Activated naive CD8-positive, alpha-beta T cell treated with anti-CD3 and anti-CD28 coated beads for 36 hours (primary cell): ENCODE results near the gene OPHN1. TPM values are rescaled to one million over a fixed set of nuclear protein-coding genes. Genes with fewer than 3 reads are reported as not detected.

ENCODE experiments used
- DNase-seq: peaks from one replicate; pipeline ENCODE4 v3.0.0; 2021
- H3K27ac Mint-ChIP-seq: one replicate; pipeline ENCODE4 v1.8.0; 2022; ENCODE audit warnings: mild to moderate bottlenecking, moderate library complexity, mixed read lengths
- H3K27me3 Mint-ChIP-seq: one replicate; pipeline ENCODE4 v1.8.0; 2022; ENCODE audit warnings: mild to moderate bottlenecking, mixed read lengths
- H3K36me3 Mint-ChIP-seq: one replicate; pipeline ENCODE4 v1.8.0; 2021; ENCODE audit warnings: mild to moderate bottlenecking, mixed read lengths
- H3K4me1 Mint-ChIP-seq: one replicate; pipeline ENCODE4 v1.8.0; 2021; ENCODE audit warnings: mixed read lengths
- H3K4me3 Mint-ChIP-seq: one replicate; pipeline ENCODE4 v1.8.0; 2022; ENCODE audit warnings: mild to moderate bottlenecking, moderate library complexity, mixed read lengths
- H3K9me3 Mint-ChIP-seq: one replicate; pipeline ENCODE4 v1.8.0; 2022; ENCODE audit warnings: mixed read lengths
- total RNA-seq, 2 experiments: library from RNA; stranded (reverse); gene quantifications; one replicate each; pipeline ENCODE4 v1.2.3, GENCODE V29; 2021

The OPHN1 gene
- total RNA-seq, 2 experiments from 2014 or later = not detected

GRCh38 chrX:68261060-68261672 lies 172.1 kb downstream of the OPHN1 start:
- Mint-ChIP-seq H3K36me3 (no peaks in the 10 kb centered on the region), H3K4me1 (no peaks in the 10 kb centered on the region), H3K9me3 (no peaks in the 10 kb centered on the region), H3K27ac (no peak overlapping the region), H3K27me3 (peaks cover 4% of the 10 kb centered on the region), H3K4me3 (no peak overlapping the region)
- no peak for DNase-seq

GRCh38 chrX:68256990-68257389 lies 176.3 kb downstream of the OPHN1 start:
- Mint-ChIP-seq H3K36me3 (no peaks in the 10 kb centered on the region), H3K9me3 (no peaks in the 10 kb centered on the region), H3K4me1 (no peaks in the 10 kb centered on the region), H3K27ac (no peak overlapping the region), H3K27me3 (peaks cover 4% of the 10 kb centered on the region), H3K4me3 (no peak overlapping the region)
- no peak for DNase-seq

- Mint-ChIP-seq H3K36me3 (no peaks in the 10 kb centered on the region), H3K27me3 (no peaks in the 10 kb centered on the region), H3K4me1 (no peaks in the 10 kb centered on the region), H3K9me3 (no peaks in the 10 kb centered on the region), H3K27ac (no peak overlapping the region), H3K4me3 (no peak overlapping the region)
- no peak for DNase-seq
Observed at GRCh38 chrX:68254738-68255645, 178.3 kb downstream of the OPHN1 start.

GRCh38 chrX:68252664-68253063 lies 180.6 kb downstream of the OPHN1 start:
- Mint-ChIP-seq H3K4me3 (no peak overlapping the region), H3K27ac (no peak overlapping the region), H3K9me3 (no peaks in the 10 kb centered on the region), H3K27me3 (no peaks in the 10 kb centered on the region), H3K36me3 (no peaks in the 10 kb centered on the region), H3K4me1 (no peaks in the 10 kb centered on the region)
- no peak for DNase-seq

GRCh38 chrX:68249903-68250302 lies 183.4 kb downstream of the OPHN1 start:
- DNase-seq = no peak
- Mint-ChIP-seq H3K9me3 (no peaks in the 10 kb centered on the region), H3K27me3 (no peaks in the 10 kb centered on the region), H3K27ac (no peak overlapping the region), H3K4me1 (no peaks in the 10 kb centered on the region), H3K36me3 (no peaks in the 10 kb centered on the region), H3K4me3 (no peak overlapping the region)

GRCh38 chrX:68249401-68249831 lies 183.9 kb downstream of the OPHN1 start:
- Mint-ChIP-seq H3K27ac (no peak overlapping the region), H3K4me3 (no peak overlapping the region), H3K4me1 (no peaks in the 10 kb centered on the region), H3K9me3 (no peaks in the 10 kb centered on the region), H3K36me3 (no peaks in the 10 kb centered on the region), H3K27me3 (no peaks in the 10 kb centered on the region)
- DNase-seq = no peak

- Mint-ChIP-seq H3K27me3 (no peaks in the 10 kb centered on the region), H3K4me1 (no peaks in the 10 kb centered on the region), H3K4me3 (no peak overlapping the region), H3K27ac (no peak overlapping the region), H3K9me3 (no peaks in the 10 kb centered on the region), H3K36me3 (no peaks in the 10 kb centered on the region)
- no peak for DNase-seq
Observed at GRCh38 chrX:68238568-68238967, 194.7 kb downstream of the OPHN1 start.

GRCh38 chrX:68234171-68234910 lies 199.0 kb downstream of the OPHN1 start:
- Mint-ChIP-seq H3K27ac (no peak overlapping the region), H3K27me3 (no peaks in the 10 kb centered on the region), H3K36me3 (no peaks in the 10 kb centered on the region), H3K4me3 (no peak overlapping the region), H3K4me1 (no peaks in the 10 kb centered on the region), H3K9me3 (no peaks in the 10 kb centered on the region)
- no peak for DNase-seq

- H3K27ac Mint-ChIP-seq = no peak overlapping the region
- no peak for DNase-seq
- H3K27me3 Mint-ChIP-seq = no peaks in the 10 kb centered on the region
- no peak overlapping the region for H3K4me3 Mint-ChIP-seq
- H3K9me3 Mint-ChIP-seq = peaks cover 3% of the 10 kb centered on the region
- H3K36me3 Mint-ChIP-seq = no peaks in the 10 kb centered on the region
- H3K4me1 Mint-ChIP-seq = no peaks in the 10 kb centered on the region
Observed at GRCh38 chrX:68232206-68232605, 201.1 kb downstream of the OPHN1 start.

- H3K36me3 Mint-ChIP-seq = no peaks in the 10 kb centered on the region
- H3K4me1 Mint-ChIP-seq = no peaks in the 10 kb centered on the region
- H3K9me3 Mint-ChIP-seq = no peaks in the 10 kb centered on the region
- no peak for DNase-seq
- H3K27me3 Mint-ChIP-seq = peaks cover 18% of the 10 kb centered on the region
- H3K4me3 Mint-ChIP-seq = no peak overlapping the region
- H3K27ac Mint-ChIP-seq = no peak overlapping the region
Observed at GRCh38 chrX:68209008-68209407, 224.3 kb downstream of the OPHN1 start.

- DNase-seq = no peak
- no peak overlapping the region for H3K27ac Mint-ChIP-seq
- no peak overlapping the region for H3K4me3 Mint-ChIP-seq
- H3K36me3 Mint-ChIP-seq = no peaks in the 10 kb centered on the region
- H3K9me3 Mint-ChIP-seq = no peaks in the 10 kb centered on the region
- peaks cover 12% of the 10 kb centered on the region for H3K27me3 Mint-ChIP-seq
- no peaks in the 10 kb centered on the region for H3K4me1 Mint-ChIP-seq
Observed at GRCh38 chrX:68204521-68205038, 228.7 kb downstream of the OPHN1 start.

- H3K36me3 Mint-ChIP-seq = no peaks in the 10 kb centered on the region
- no peaks in the 10 kb centered on the region for H3K4me1 Mint-ChIP-seq
- no peaks in the 10 kb centered on the region for H3K9me3 Mint-ChIP-seq
- H3K27ac Mint-ChIP-seq = no peak overlapping the region
- H3K4me3 Mint-ChIP-seq = no peak overlapping the region
- H3K27me3 Mint-ChIP-seq = peaks cover 12% of the 10 kb centered on the region
- no peak for DNase-seq
Observed at GRCh38 chrX:68203646-68204045, 229.6 kb downstream of the OPHN1 start.

GRCh38 chrX:68203211-68203610 lies 230.1 kb downstream of the OPHN1 start:
- peaks cover 7% of the 10 kb centered on the region for H3K27me3 Mint-ChIP-seq
- H3K9me3 Mint-ChIP-seq = no peaks in the 10 kb centered on the region
- no peaks in the 10 kb centered on the region for H3K4me1 Mint-ChIP-seq
- H3K4me3 Mint-ChIP-seq = no peak overlapping the region
- no peak overlapping the region for H3K27ac Mint-ChIP-seq
- no peak for DNase-seq
- no peaks in the 10 kb centered on the region for H3K36me3 Mint-ChIP-seq

- Mint-ChIP-seq H3K9me3 (no peaks in the 10 kb centered on the region), H3K27ac (no peak overlapping the region), H3K4me3 (no peak overlapping the region), H3K27me3 (no peaks in the 10 kb centered on the region), H3K36me3 (no peaks in the 10 kb centered on the region), H3K4me1 (no peaks in the 10 kb centered on the region)
- DNase-seq = no peak
Observed at GRCh38 chrX:68199062-68199848, 234.0 kb downstream of the OPHN1 start.
